ENCODE data around the gene UBR2.
"Not testable (repeated sequence)": the region's sequence is repeated elsewhere in the genome, so short reads cannot be mapped to it uniquely, and the experiment has no call there.

The UBR2 gene

DNA sequence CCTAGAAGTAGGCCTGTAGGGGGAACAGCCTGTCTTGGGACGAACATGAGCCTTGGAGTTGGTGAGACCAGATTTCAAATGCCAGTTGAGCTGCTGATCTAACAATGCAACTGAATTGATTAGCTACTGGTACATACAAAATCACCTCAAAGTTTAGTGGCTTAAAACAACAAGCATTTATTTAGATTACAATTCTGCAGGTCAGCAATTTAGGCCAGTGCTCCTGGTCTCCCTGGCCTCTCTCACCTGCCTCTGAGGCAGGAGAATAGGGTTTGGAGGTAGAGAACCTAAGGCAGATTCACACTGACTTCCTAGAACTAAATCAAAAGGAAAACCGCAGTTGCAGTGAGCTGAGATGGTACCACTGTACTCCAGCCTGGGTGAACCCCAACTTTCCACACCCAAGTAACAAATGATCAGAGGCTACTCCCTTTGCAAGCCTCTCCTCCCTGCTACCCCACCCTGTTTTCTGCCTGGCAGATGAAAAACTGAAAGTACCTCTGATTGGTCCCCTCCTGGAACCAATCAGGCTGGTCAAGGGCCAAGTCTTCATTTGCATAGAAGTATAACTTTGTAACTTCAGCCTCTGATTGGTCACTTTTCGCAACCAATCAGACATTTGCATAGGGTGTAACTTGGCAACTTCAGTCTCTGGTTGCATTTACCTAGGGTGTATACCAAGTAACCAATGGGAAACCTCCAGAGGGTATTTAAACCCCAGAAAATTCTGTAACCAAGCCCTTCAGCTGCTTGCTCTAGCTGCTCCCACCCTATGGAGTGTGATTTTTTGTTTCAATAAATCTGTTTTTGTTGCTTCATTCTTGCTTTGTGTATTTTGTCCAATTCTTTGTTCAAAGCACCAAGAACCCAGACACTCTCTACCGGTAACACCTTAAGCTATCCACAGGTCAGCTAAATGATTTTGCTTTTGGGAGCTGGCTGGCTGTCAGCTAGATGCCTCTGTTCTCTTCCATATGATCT lies 8.1 kb upstream of the UBR2 start:
- DNase-seq, result no peak

GRCh38 chr6:42556462-42556861 lies 7.4 kb upstream of the UBR2 start:
- DNase-seq, result no peak

DNA sequence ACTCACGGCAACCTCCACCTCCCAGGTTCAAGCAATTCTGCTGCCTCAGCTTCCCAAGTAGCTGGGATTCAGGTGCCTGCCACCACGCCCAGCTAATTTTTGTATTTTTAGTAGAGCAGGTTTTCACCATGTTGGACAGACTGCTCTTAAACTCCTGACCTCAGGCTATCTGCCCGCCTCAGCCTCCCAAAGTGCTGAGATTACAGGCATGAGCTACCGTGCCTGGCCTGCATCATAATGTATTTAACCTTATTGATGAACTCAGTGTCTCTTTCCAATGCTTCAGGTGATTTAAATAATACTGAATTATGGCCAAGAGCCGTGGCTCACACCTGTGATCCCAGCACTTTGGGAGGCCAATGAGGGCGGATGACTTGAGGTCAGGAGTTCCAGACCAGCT lies 4.6 kb upstream of the UBR2 start:
- not testable (repeated sequence) for DNase-seq

DNA sequence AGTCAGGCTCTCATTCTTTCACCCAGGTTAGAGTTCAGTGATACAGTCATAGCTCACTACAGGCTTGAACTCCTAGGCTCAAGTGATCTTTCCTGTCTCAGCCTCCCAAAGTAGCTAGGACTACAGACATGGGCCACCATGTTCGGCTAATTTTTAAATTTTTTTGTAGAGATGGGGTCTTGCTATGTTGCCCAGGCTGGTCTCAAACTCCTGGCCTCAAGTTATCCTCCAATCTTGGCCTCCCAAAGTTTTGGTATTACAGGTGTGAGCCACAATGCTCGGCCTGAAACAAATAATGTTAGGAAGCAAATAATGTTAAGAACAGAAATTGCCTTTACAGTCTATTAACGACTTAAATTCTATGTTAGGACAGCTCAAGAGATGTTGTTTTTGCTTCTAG lies 1.8 kb upstream of the UBR2 start:
- no peak for DNase-seq

- no peak for DNase-seq
Measured at GRCh38 chr6:42562788-42563405, 932 bp upstream of the UBR2 start.

- DNase-seq, result no peak
Measured at GRCh38 chr6:42564506-42564825, 637 bp downstream of the UBR2 start.

DNA sequence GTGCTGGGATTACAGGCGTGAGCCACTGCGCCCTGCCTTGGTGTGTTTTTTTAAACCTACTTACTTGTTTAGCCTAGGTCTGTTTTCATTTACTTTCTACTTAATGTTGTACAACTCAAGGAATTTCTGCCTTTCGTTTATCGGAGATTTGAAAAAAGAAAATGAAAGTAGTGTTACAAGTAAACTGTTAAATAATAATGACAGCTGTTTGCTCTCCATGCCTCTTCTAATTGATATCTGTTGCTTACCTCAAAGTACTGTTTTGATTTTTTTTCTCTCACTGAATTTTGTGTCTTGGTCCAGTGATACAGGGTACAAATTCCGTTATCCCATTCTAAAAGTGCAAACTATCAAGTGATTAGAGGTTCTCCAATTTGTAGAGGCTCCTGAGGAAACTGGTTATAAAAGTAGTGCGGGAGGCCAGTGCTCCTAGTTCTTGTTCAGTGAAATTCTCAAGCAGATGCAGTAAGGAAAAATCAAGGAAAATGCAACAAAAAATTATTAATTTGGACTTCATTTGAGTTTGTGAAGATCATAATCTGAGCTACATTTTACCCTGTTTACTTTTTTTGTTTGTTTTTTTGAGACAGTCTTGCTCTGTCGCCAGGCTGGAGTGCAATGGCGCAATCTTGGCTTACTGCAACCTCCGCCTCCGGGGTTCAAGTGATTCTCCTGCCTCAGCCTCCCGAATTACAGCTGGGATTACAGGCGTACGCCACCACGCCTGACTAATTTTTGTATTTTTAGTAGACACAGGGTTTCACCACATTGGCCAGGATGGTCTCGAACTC lies 2.2 kb downstream of the UBR2 start:
- no peak for DNase-seq

GRCh38 chr6:42566614-42567208 lies 2.9 kb downstream of the UBR2 start:
- DNase-seq, result no peak

DNA sequence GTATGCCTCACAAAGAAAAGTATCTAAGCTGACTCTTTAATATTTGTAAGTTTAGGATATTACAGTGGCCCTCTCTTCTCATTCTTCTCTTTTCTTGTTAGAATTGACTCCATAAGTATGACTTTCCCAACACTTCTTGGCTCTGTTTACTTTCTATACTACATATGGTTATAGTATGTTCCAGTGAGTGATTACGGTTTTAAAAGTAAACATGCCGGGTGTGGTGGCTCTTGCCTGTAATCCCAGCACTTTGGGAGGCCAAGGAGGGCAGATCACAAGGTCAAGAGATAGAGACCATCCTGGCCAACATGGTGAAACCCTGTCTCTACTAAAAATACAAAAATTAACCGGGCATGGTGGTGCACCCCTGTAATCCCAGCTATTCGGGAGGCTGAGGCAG lies 3.4 kb downstream of the UBR2 start:
- not testable (repeated sequence) for DNase-seq

GRCh38 chr6:42569102-42570028 lies 5.5 kb downstream of the UBR2 start:
- no peak for DNase-seq

GRCh38 chr6:42571611-42572342 lies 7.9 kb downstream of the UBR2 start:
- no peak for DNase-seq

- no peak for DNase-seq
Measured at GRCh38 chr6:42572523-42572922, 8.7 kb downstream of the UBR2 start.

DNA sequence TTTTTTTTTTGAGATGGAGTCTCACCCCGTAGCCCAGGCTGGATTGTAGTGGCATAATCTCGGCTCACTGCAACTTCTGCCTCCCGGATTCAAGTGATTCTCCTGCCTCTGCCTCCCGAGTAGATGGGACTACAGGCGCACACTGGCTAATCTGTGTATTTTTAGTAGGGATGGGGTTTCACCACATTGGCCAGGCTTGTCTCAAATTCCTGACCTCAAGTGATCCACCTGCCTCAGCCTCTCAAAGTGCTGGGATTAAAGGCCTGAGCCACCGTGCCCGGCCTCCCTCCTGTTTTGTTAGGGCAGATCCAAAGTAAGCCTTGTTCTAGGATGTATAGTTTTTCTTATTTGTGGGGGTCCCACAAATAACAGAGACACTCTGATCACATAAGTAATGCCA lies 12.7 kb downstream of the UBR2 start:
- not testable (repeated sequence) for DNase-seq

DNA sequence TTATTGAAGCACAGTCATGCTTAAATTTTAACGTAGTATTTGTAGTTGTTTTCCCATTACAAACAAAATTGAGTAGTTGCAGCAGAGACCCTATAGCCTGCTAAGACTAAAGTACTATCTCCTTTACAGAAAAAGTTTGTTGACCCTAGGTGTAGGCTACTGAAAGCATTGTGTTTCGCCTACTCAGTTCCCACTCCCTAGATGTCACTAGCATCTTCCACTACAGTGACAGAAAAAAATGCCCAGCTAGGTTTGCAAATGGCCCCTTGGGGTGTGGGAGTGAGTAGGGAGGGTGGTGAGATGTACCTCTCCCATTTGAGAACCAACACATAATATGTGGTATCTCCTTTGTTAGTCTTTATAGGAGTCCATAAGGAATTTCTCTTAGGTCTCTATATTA lies 34.5 kb downstream of the UBR2 start:
- DNase-seq, result no peak

DNA sequence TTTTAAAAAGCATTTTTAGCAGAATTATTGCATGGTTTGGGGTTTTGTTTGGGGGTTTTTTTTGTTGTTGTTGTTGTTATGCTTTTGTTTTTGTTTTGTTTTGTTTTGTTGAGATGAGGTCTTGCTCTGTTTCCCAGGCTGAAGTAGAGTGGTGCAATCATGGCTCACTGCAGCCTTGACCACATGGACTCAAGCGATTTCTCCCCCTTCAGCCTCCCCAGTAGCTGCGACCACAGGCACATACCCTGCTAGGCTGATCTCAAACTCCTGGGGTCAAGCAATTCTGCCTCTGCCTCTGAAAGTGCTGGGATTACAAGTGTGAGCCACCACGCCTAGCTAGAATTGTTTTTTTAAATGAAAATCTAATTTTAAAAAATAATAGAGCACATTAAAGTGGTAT lies 35.7 kb downstream of the UBR2 start:
- DNase-seq, result no peak

DNA sequence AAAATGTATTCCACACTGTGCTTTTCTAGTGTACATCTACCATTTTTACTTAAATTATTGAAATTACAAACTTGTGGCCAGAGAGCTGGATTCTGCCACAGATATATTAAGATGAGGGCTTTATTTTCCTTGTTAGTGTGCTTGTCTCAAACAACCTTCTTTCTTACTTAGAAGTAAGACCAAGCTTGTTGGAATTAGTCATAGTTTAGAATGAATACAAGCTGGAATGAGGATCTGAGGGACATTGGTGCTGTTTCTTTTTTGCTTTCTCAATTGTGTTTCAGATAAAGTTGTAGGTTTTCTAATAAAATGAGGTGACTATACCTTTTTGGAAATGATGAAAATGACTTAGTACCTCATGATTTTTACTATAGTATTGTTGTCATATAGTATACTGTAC lies 40.3 kb downstream of the UBR2 start:
- no peak for DNase-seq

GRCh38 chr6:42604699-42605098 lies 40.9 kb downstream of the UBR2 start:
- DNase-seq, result not testable (repeated sequence)

GRCh38 chr6:42610416-42610815 lies 46.6 kb downstream of the UBR2 start:
- DNase-seq, result no peak

DNA sequence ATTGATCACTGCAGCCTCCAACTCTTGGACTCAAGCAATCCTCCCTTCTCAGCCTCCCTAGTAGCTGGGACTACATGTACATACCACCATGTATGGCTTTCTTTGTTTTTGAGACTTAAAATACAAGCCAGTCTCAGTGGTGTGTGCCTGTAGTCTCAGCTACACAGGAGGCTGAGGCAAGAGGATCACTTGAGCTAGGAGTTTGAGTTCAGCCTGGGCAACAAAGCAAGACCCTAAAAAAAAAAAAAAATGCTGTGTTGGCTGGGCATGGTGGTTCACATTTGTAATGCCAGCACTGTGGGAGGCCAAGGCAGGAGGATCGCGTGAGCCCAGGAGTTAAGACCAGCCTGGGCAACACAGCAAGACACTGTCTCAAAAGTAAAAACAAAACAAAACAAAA lies 51.7 kb downstream of the UBR2 start:
- no peak for DNase-seq

DNA sequence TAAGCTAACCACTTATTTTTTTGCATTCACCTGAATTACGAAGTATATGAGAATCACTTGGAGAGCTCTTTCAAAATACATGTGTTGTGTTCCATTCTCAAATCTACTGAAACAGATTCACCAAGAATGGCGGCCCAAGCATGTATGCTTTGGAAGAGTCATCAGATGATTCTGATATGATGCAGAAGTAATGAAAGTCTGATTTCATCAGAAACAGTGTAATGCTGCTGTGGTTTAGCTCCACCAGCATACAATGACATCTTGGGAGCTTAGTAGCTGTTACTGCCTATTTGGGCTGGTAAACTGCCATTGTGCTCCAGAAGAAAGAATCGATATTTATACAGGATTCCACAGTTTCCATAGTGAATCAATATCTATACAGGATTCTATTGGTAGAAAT lies 52.9 kb downstream of the UBR2 start:
- DNase-seq, result no peak

- DNase-seq, result no peak
Measured at GRCh38 chr6:42618105-42618504, 54.3 kb downstream of the UBR2 start.

Data from NCI-H524 treated with DMSO at 0.1 percent for 48 hours (cell line).